DND-41 (cell line): Measurements from ENCODE around the gene FOXN3.

Experiments used
- ATAC-seq: fragments of 200-7000 bp; cut with Tn5 transposase; 3 replicates; pipeline ENCODE4 v1.9.1; 2021; ENCODE audit warnings: low read depth; ENCODE audit not compliant: insufficient read depth
- DNase-seq: peaks from one replicate; pipeline ENCODE4 v3.0.0-alpha.2; 2020
- H2AFZ ChIP-seq: 2 replicates; pipeline ENCODE4 v1.6.0; 2012; ENCODE audit warnings: low read depth, low read length
- H3K27ac ChIP-seq: 2 replicates; pipeline ENCODE4 v1.5.1; 2012; ENCODE audit warnings: low read length, inconsistent platforms
- H3K27me3 ChIP-seq: fragments of 200-600 bp; sonication (generic); 2 replicates; pipeline ENCODE4 v1.6.0; 2012; ENCODE audit warnings: low read length, mild to moderate bottlenecking, inconsistent platforms; ENCODE audit not compliant: insufficient read depth, poor library complexity
- H3K36me3 ChIP-seq: 2 replicates; pipeline ENCODE4 v1.5.1; 2012; ENCODE audit warnings: low read length, inconsistent platforms; ENCODE audit not compliant: insufficient read depth
- H3K4me1 ChIP-seq: 2 replicates; pipeline ENCODE4 v1.5.1; 2012; ENCODE audit warnings: mild to moderate bottlenecking, low read length; ENCODE audit not compliant: insufficient read depth
- H3K4me2 ChIP-seq: 2 replicates; pipeline ENCODE4 v1.6.0; 2012; ENCODE audit warnings: mild to moderate bottlenecking, moderate library complexity, low read length, inconsistent platforms; ENCODE audit not compliant: insufficient read depth
- H3K4me3 ChIP-seq, 2 experiments: fragments of 200-600 bp in 1 of 2; shearing (Covaris generic) in 1 of 2; 2 replicates each; pipeline ENCODE4 v1.5.1; 2012 to 2016; ENCODE audit warnings: inconsistent platforms in 2 of 2, low read length in 2 of 2, mild to moderate bottlenecking in 2 of 2, low read depth in 1 of 2, moderate library complexity in 1 of 2
- H3K79me2 ChIP-seq: 2 replicates; pipeline ENCODE4 v1.6.0; 2012; ENCODE audit warnings: low read length, inconsistent platforms; ENCODE audit not compliant: insufficient read depth
- H3K9ac ChIP-seq: 2 replicates; pipeline ENCODE4 v1.6.0; 2012; ENCODE audit warnings: low read depth, mild to moderate bottlenecking, inconsistent platforms, low read length, moderate library complexity
- H3K9me3 ChIP-seq: 2 replicates; pipeline ENCODE4 v1.5.1; 2012; ENCODE audit warnings: low read length, moderate library complexity, mild to moderate bottlenecking, inconsistent platforms; ENCODE audit not compliant: insufficient read depth, severe bottlenecking
- H4K20me1 ChIP-seq: 2 replicates; pipeline ENCODE4 v1.6.0; 2012; ENCODE audit warnings: low read length; ENCODE audit not compliant: insufficient read depth
- EZH2 ChIP-seq: IDR thresholded peaks from 3 replicates; pipeline ENCODE4 v1.6.1; 2012; ENCODE audit warnings: borderline replicate concordance, low read depth, mild to moderate bottlenecking, moderate library complexity, low read length, inconsistent platforms; ENCODE audit not compliant: severe bottlenecking
- TF ChIP-seq, protein P1 (sequence below): IDR thresholded peaks from 2 replicates; pipeline ENCODE4 v1.5.1; 2012; ENCODE audit warnings: borderline replicate concordance, low read length, moderate library complexity, mild to moderate bottlenecking; ENCODE audit not compliant: poor library complexity, severe bottlenecking; ENCODE audit errors: extremely low read depth

The FOXN3 gene

DNA sequence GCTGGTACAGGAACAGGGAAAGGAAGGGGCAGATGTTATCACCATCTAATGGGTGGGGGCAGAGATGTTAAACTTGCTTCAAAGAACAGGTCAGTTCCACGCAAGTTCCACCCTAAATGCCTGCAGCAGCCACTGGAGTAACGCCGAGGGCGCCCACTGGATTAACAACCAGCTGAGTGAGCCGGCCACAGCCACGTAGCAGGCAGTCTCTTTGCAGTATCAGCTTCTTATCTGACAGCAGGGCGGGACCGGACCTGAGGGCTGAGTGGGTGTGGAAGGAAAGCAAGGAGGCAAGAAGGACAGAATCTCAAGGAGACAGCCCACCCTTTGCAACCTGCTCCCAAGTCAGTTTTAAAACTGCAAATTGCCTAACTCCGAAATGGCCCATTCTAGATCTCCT lies 38.4 kb upstream of the FOXN3 start:
- Histone ChIP-seq H3K9ac (no peak overlapping the region), H3K27me3 (no peaks in the 10 kb centered on the region), H2AFZ (no peak overlapping the region), H3K4me2 (no peak overlapping the region), H3K27ac (no peak overlapping the region; the same call in 1 of the 2 replicates), H4K20me1 (no peaks in the 10 kb centered on the region), H3K36me3 (no peaks in the 10 kb centered on the region), H3K4me1 (no peaks in the 10 kb centered on the region), H3K4me3 (no peak overlapping the region), H3K9me3 (no peaks in the 10 kb centered on the region), H3K79me2 (no peaks in the 10 kb centered on the region)
- DNase-seq (no peak), ATAC-seq (no peak)
- TF ChIP-seq, protein P1, sequence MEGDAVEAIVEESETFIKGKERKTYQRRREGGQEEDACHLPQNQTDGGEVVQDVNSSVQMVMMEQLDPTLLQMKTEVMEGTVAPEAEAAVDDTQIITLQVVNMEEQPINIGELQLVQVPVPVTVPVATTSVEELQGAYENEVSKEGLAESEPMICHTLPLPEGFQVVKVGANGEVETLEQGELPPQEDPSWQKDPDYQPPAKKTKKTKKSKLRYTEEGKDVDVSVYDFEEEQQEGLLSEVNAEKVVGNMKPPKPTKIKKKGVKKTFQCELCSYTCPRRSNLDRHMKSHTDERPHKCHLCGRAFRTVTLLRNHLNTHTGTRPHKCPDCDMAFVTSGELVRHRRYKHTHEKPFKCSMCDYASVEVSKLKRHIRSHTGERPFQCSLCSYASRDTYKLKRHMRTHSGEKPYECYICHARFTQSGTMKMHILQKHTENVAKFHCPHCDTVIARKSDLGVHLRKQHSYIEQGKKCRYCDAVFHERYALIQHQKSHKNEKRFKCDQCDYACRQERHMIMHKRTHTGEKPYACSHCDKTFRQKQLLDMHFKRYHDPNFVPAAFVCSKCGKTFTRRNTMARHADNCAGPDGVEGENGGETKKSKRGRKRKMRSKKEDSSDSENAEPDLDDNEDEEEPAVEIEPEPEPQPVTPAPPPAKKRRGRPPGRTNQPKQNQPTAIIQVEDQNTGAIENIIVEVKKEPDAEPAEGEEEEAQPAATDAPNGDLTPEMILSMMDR, result no peak
- TF ChIP-seq EZH2, result no peak

DNA sequence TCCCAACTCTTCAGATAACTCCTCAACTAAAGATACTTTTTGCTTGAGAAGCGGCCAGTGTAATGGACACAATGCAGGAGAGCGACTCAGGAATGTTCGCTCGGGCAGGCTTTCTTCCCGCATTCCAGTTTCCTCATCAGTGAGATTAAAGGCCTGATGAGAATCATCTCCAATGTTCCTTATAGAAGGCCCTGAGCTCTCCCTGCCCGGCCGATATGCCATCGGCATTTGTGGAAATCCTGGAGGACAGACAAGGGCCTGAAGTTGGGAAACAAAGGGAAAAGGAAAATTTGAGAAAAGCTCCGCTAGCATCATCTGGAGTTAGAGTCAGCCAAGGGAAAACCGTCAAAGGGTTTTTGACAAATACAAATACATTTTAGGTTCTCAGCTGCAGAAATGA lies 38.0 kb upstream of the FOXN3 start:
- H2AFZ ChIP-seq, result no peak overlapping the region
- no peaks in the 10 kb centered on the region for H4K20me1 ChIP-seq
- no peak for ATAC-seq
- no peak overlapping the region for H3K27ac ChIP-seq
- H3K36me3 ChIP-seq, result no peaks in the 10 kb centered on the region
- no peaks in the 10 kb centered on the region for H3K4me1 ChIP-seq
- H3K27me3 ChIP-seq, result no peaks in the 10 kb centered on the region
- no peak for DNase-seq
- no peaks in the 10 kb centered on the region for H3K79me2 ChIP-seq
- TF ChIP-seq, protein P1, result no peak
- TF ChIP-seq EZH2, result no peak
- no peaks in the 10 kb centered on the region for H3K9me3 ChIP-seq
- no peak overlapping the region for H3K4me3 ChIP-seq
- no peak overlapping the region for H3K9ac ChIP-seq
- no peak overlapping the region for H3K4me2 ChIP-seq

DNA sequence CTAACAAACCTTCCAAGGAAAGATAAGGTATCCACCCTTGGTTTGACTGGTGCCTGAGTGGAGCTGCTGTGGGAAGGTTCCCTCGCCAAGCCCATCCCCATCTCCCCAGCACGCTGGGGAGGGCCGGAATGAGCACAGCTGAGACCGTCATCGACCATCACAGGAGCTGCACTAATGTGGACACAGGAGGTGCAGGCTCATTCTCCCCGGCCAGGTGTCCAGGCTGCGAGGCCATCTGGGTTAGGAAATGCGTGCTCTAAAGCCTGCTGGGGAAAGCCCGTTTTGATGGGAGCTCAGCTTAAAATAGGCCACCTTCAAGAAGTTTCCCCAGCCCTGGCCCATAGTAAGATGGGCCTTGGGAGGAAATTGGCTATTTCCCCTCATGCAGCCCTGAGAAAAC lies 35.2 kb upstream of the FOXN3 start:
- H3K27me3 ChIP-seq, result no peaks in the 10 kb centered on the region
- H3K79me2 ChIP-seq, result no peaks in the 10 kb centered on the region
- H3K9me3 ChIP-seq, result no peaks in the 10 kb centered on the region
- ATAC-seq (no peak), DNase-seq (no peak)
- no peak overlapping the region for H3K27ac ChIP-seq
- no peaks in the 10 kb centered on the region for H4K20me1 ChIP-seq
- H3K4me3 ChIP-seq, result no peak overlapping the region
- H3K36me3 ChIP-seq, result no peaks in the 10 kb centered on the region
- H3K4me2 ChIP-seq, result no peak overlapping the region
- no peak overlapping the region for H3K9ac ChIP-seq
- H3K4me1 ChIP-seq, result no peaks in the 10 kb centered on the region
- TF ChIP-seq, protein P1, result no peak
- no peak for TF ChIP-seq EZH2
- H2AFZ ChIP-seq, result no peak overlapping the region

DNA sequence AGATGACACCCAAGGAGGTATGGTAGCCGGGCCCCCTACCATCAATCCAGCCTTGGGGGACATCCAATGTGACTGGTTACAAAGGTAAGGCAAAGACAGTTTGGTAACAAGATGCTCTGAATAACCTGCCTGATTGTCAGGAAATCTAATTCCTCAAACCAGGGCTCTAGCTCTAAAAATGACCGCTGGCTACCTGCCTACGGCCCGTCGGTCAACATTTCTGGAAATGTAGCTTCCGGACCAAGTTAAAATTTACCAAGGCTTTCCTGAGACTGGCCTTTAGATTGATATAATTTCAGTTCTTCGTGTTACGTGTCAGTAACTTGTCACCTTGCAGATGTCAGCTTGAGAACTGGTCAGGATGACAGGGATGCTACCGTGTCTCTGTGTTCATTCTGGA lies 34.2 kb upstream of the FOXN3 start:
- H3K4me1 ChIP-seq, result no peaks in the 10 kb centered on the region
- ATAC-seq, result no peak

More for the DNA sequence above, 34.2 kb upstream of the FOXN3 start:
- no peak for DNase-seq
- no peak for TF ChIP-seq EZH2
- TF ChIP-seq, protein P1, result no peak
- Histone ChIP-seq H3K27ac (no peak overlapping the region), H3K9ac (no peak overlapping the region), H2AFZ (no peak overlapping the region), H3K4me3 (no peak overlapping the region), H3K4me2 (no peak overlapping the region), H3K27me3 (no peaks in the 10 kb centered on the region), H3K79me2 (no peaks in the 10 kb centered on the region), H3K36me3 (no peaks in the 10 kb centered on the region), H4K20me1 (no peaks in the 10 kb centered on the region), H3K9me3 (no peaks in the 10 kb centered on the region)
